OCI-LY1 (cell line): ENCODE measurements around the gene HOXD3.

Experiments used
- EZH2 ChIP-seq: fragments of 200-600 bp; sonication (generic), shearing (Covaris generic); IDR thresholded peaks from 2 replicates; pipeline ENCODE4 v1.8.0; 2017; ENCODE audit warnings: borderline replicate concordance, mixed run types, mild to moderate bottlenecking, antibody characterized with exemption, low read length, moderate library complexity, mixed read lengths
- TF ChIP-seq, protein P1 (sequence below): fragments of 200-600 bp; sonication (generic), shearing (Covaris generic); IDR thresholded peaks from 2 replicates; pipeline ENCODE4 v1.5.1; 2017; ENCODE audit warnings: mild to moderate bottlenecking, antibody characterized with exemption, low read length, moderate library complexity, mixed read lengths

- TF ChIP-seq, protein P1, sequence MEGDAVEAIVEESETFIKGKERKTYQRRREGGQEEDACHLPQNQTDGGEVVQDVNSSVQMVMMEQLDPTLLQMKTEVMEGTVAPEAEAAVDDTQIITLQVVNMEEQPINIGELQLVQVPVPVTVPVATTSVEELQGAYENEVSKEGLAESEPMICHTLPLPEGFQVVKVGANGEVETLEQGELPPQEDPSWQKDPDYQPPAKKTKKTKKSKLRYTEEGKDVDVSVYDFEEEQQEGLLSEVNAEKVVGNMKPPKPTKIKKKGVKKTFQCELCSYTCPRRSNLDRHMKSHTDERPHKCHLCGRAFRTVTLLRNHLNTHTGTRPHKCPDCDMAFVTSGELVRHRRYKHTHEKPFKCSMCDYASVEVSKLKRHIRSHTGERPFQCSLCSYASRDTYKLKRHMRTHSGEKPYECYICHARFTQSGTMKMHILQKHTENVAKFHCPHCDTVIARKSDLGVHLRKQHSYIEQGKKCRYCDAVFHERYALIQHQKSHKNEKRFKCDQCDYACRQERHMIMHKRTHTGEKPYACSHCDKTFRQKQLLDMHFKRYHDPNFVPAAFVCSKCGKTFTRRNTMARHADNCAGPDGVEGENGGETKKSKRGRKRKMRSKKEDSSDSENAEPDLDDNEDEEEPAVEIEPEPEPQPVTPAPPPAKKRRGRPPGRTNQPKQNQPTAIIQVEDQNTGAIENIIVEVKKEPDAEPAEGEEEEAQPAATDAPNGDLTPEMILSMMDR, result no peak
- TF ChIP-seq EZH2, result no peak
Measured at GRCh38 chr2:176160251-176160985, 3.3 kb downstream of the HOXD3 start.
